IPS-20b (cell line): Measurements from ENCODE around the gene SASH1.

Experiments
- H3K27ac ChIP-seq: one replicate; pipeline ENCODE4 v1.5.1; 2013; ENCODE audit warnings: low read length
- H3K27me3 ChIP-seq: 2 replicates; pipeline ENCODE4 v1.6.1; 2013; ENCODE audit warnings: mild to moderate bottlenecking, low read length, inconsistent platforms; ENCODE audit not compliant: insufficient read depth
- H3K36me3 ChIP-seq: 2 replicates; pipeline ENCODE4 v1.6.1; 2013; ENCODE audit warnings: low read depth, mild to moderate bottlenecking, inconsistent platforms, low read length, moderate library complexity; ENCODE audit not compliant: insufficient read depth
- H3K4me1 ChIP-seq: 2 replicates; pipeline ENCODE4 v1.6.1; 2013; ENCODE audit warnings: mild to moderate bottlenecking, control low read depth, inconsistent platforms, low read length, moderate library complexity; ENCODE audit not compliant: insufficient read depth
- H3K4me3 ChIP-seq: 2 replicates; pipeline ENCODE4 v1.5.1; 2013; ENCODE audit warnings: mild to moderate bottlenecking, low read length, inconsistent platforms
- H3K9ac ChIP-seq: 2 replicates; pipeline ENCODE4 v1.6.1; 2013; ENCODE audit warnings: low read depth, mild to moderate bottlenecking, inconsistent platforms, low read length, moderate library complexity
- H3K9me3 ChIP-seq: 2 replicates; pipeline ENCODE4 v1.6.1; 2013; ENCODE audit warnings: mild to moderate bottlenecking, low read depth, low read length, inconsistent platforms; ENCODE audit not compliant: insufficient read depth

SASH1 gene

DNA sequence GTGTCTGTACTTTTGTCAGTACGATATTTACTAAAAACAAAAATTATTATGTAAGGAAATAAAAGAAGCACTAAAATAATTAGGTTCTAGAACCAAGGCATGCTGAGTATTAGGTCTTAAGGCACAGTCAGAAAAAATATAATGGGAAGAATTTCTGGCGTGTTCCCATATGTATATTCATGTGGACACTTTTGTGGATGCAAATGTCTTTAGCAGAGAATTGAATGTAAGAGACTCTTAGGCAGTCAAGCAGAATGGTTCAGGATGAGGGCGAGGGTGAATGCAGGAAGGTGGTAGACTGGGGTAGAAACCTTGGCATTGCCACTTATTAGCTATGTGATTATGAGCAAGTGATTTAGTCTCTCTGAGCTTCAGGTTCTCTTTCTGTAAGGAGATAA lies 71.5 kb downstream of the SASH1 start:
- Histone ChIP-seq H3K27me3 (no peaks in the 10 kb centered on the region), H3K9me3 (no peaks in the 10 kb centered on the region), H3K4me3 (no peak overlapping the region), H3K36me3 (no peaks in the 10 kb centered on the region), H3K4me1 (peaks cover 13% of the 10 kb centered on the region), H3K9ac (no peak overlapping the region), H3K27ac (no peak overlapping the region)

DNA sequence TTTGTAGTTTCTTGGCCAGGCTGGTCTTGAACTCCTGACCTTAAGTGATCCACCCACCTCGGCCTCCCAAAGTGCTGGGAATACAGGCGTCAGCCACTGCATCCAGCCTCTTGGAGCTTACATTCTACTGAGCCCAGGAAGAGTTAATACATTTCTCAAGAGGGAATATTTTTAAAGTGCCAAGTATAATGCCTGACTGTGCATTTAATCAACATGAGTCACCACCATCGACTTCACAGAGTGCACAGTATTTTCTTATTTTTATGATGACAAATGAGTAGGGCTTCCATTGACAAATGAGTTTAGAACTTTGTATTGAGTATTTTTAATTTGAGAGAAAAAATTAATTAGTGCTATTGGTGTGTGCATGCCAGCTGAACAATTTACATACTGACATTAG lies 72.2 kb downstream of the SASH1 start:
- Histone ChIP-seq H3K4me3 (no peak overlapping the region), H3K27ac (no peak overlapping the region), H3K27me3 (no peaks in the 10 kb centered on the region)

DNA sequence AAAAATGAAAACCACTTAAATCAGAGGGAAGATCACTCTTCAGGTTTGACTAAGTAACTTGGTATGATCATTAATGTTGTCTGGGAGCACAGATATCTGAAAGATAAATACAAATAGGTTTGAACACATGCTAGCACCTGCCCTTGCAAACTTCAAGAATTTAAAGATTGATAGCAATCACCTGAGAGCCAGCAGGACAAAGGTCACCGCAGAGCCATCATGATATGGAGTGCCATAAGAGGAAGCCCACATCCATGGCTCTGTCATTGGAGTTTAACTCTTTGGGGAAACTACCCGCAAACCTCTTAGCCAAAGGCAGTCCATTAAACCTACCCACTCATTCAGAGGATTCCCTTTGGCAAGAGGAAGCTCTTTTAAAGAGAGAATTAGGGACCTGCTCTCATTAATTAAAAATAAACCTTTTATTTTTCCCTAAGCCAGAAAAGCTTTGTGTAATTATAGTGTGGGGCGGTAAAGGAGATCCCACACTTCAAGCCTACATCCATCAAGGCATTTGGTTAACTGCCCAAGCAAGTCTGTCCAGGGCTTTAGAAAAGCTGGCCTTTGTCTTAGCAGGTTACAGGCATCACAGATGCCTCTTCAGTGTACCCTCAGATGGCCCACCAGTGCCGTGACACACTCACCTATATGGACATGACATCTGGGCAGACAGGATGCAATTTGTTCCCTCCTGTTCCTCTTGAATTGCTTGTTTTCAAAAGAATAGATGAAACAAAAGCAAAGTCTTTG lies 73.0 kb downstream of the SASH1 start:
- Histone ChIP-seq H3K36me3 (no peaks in the 10 kb centered on the region), H3K9me3 (no peaks in the 10 kb centered on the region), H3K4me3 (no peak overlapping the region), H3K27me3 (no peaks in the 10 kb centered on the region), H3K9ac (no peak overlapping the region), H3K27ac (no peak overlapping the region), H3K4me1 (peaks cover 13% of the 10 kb centered on the region)

More for the DNA sequence above, 72.2 kb downstream of the SASH1 start:
- peaks cover 13% of the 10 kb centered on the region for H3K4me1 ChIP-seq
- no peaks in the 10 kb centered on the region for H3K36me3 ChIP-seq
- H3K9me3 ChIP-seq, result no peaks in the 10 kb centered on the region
- no peak overlapping the region for H3K9ac ChIP-seq

DNA sequence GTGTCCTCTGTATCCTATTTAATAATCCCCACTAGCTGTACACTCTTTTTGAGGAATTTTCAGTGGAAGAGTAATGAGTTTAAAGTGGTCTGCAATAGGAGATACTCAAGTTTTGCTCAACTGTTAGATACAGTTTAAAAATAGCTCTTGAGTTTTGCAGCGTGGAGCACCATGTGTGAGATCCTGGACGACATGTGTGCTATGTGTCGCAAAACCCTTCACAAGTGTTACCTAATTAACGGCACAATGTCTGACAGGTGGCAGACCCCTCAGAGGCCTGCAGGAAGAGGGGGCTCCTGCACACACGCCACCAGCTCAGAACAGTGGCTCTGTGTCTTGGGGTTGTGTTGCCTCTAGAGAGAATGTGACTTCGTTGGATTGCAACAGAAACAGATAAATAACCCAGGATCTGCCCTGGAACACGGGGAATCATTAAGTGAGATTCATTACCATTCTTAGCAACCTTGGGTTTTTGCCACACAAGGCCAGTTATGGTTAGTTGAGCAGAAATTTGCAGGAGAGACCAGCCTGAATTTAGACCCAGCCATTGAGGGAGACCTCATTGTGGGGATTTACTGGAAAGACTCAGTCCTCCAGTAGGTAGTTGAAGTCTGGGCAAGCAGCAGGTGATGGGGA lies 73.8 kb downstream of the SASH1 start:
- Histone ChIP-seq H3K36me3 (no peaks in the 10 kb centered on the region), H3K27me3 (no peaks in the 10 kb centered on the region), H3K27ac (no peak overlapping the region), H3K4me1 (peaks cover 13% of the 10 kb centered on the region), H3K9me3 (no peaks in the 10 kb centered on the region), H3K9ac (no peak overlapping the region), H3K4me3 (no peak overlapping the region)

DNA sequence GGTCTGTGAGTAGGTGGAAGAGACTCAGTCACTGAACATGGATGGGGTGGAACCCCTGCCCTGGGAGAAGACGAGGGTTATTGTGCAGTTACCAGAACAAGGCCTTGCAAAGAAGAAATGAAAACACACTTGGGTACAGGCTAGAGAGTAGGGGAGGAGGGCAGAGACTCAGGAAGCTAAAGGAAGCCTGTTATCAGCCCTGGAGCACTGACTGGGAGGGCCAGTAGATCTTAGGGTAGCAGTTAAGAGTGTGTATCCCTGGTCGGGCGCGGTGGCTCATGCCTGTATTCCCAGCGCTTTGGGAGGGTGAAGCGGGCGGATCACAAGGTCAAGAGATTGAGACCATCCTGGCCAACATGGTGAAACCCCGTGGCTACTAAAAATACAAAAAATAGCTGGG lies 74.4 kb downstream of the SASH1 start:
- Histone ChIP-seq H3K36me3 (no peaks in the 10 kb centered on the region), H3K4me1 (peaks cover 13% of the 10 kb centered on the region), H3K4me3 (no peak overlapping the region), H3K27me3 (no peaks in the 10 kb centered on the region), H3K27ac (no peak overlapping the region), H3K9me3 (no peaks in the 10 kb centered on the region), H3K9ac (no peak overlapping the region)

DNA sequence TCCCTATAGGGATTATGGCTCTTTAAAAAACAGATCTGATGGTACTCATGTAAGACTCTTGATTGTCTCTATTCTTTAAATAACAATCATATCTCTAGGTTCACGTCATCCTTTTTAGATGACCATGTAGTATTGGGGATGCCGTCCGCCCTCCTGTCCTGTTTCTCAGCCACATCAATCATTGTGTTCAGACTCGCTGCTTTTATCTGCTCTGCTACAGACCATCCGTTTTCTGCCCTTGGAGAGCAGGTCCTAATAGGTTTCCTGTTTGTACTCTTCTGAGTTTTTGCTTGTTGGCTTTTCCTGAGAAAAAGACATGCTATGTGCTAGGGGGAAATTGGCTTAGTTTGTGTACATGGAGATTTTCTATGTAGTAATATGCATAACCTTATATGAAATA lies 76.8 kb downstream of the SASH1 start:
- Histone ChIP-seq H3K4me3 (no peak overlapping the region), H3K27me3 (no peaks in the 10 kb centered on the region), H3K9me3 (no peaks in the 10 kb centered on the region), H3K27ac (no peak overlapping the region), H3K36me3 (no peaks in the 10 kb centered on the region), H3K9ac (no peak overlapping the region), H3K4me1 (no peaks in the 10 kb centered on the region)

DNA sequence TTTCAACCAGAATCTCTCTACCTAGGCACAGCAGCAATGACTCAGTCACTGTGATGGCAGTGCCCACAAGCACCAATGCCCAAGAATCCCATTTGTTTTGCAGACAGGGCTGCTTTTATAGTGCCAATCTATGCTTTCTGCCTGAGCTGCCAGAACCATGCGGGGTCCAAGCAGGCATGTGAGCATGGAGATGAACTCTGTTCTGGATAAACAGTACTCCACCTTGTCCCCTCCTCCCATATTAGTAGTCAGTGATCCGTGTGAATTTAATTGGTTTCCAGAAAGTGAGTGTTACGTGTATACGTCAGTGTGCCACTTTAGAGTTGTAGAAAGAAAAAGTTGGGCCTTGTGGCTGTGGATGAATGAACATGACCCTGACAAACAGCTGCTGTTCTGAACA lies 79.4 kb downstream of the SASH1 start:
- Histone ChIP-seq H3K36me3 (no peaks in the 10 kb centered on the region), H3K9me3 (no peaks in the 10 kb centered on the region), H3K9ac (no peak overlapping the region), H3K4me1 (no peaks in the 10 kb centered on the region), H3K27me3 (no peaks in the 10 kb centered on the region), H3K27ac (no peak overlapping the region), H3K4me3 (no peak overlapping the region)

DNA sequence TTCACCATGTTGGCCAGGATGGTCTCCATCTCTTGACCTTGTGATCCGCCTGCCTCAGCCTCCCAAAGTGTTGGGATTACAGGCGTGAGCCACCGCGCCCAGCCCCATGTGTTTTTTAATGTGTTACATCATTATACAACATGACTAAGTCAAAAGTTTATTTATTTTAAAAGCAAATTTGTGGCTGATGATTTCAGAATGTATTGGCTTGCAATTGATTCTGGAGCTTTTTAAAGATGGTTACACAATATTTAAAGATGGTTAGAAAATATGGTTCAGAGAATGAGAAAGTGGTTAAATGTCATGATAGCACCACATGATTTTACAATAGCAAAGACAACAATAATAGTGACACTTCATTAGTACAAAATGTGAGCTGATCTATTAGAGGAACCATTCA lies 80.5 kb downstream of the SASH1 start:
- no peak overlapping the region for H3K4me3 ChIP-seq
- no peaks in the 10 kb centered on the region for H3K36me3 ChIP-seq

DNA sequence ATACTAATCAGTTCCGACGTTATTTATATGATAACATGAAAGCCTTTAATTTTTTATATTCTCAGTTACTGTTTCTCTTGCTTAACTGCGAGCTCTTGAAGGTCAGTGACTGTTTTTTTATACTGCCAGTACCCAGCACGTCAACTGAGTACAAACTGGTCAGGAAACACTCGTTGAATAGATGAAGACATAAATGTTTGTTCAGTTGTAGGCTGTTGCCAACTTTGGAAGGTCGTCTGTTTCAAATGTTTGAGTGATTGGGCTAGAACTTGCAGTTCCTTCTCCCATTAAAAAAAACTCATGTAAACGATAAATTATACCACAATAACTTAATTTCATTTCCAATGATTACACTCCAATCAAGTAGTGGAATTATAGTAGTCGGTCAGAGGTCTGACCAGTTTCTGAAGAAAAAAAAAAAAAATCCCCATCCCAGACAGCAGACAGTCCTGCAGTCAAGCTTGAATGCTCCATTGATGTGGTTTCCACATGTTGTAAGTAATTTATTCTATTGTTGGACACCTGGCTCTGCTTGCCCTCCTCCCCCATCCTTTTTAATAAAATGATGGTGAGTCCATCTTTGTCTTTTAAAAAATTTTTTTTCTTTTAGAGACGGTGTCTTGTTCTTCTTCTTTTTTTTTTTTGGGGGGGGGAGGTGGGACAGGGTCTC lies 81.1 kb downstream of the SASH1 start:
- Histone ChIP-seq H3K36me3 (no peaks in the 10 kb centered on the region), H3K9ac (no peak overlapping the region), H3K9me3 (no peaks in the 10 kb centered on the region)

More for the DNA sequence above, 80.5 kb downstream of the SASH1 start:
- Histone ChIP-seq H3K9me3 (no peaks in the 10 kb centered on the region), H3K9ac (no peak overlapping the region), H3K27ac (no peak overlapping the region), H3K4me1 (no peaks in the 10 kb centered on the region), H3K27me3 (no peaks in the 10 kb centered on the region)

DNA sequence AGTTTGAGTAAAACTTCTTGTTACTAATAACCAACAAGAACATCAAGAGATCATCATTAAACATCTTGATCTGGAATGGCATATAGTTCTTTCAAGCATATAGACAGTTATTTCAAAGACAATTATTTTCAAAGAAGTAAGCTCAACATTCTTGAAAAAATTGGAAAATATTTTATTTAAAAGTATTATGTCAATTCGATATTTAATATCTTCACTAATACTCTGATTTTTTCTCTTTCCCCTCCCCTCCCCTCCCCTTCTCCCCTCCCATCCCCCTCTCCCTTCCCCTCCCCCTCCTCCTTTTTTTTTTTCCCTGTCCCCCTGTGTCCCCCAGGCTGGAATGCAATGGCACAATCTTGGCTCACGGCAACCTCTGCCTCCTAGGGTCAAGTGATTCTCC lies 82.8 kb downstream of the SASH1 start:
- H3K9ac ChIP-seq, result no peak overlapping the region
- H3K36me3 ChIP-seq, result no peaks in the 10 kb centered on the region
- no peaks in the 10 kb centered on the region for H3K4me1 ChIP-seq
- no peaks in the 10 kb centered on the region for H3K9me3 ChIP-seq
- no peak overlapping the region for H3K27ac ChIP-seq
- no peaks in the 10 kb centered on the region for H3K27me3 ChIP-seq
- no peak overlapping the region for H3K4me3 ChIP-seq

More for the DNA sequence above, 81.1 kb downstream of the SASH1 start:
- H3K27me3 ChIP-seq, result no peaks in the 10 kb centered on the region
- no peak overlapping the region for H3K4me3 ChIP-seq
- H3K4me1 ChIP-seq, result no peaks in the 10 kb centered on the region
- no peak overlapping the region for H3K27ac ChIP-seq

DNA sequence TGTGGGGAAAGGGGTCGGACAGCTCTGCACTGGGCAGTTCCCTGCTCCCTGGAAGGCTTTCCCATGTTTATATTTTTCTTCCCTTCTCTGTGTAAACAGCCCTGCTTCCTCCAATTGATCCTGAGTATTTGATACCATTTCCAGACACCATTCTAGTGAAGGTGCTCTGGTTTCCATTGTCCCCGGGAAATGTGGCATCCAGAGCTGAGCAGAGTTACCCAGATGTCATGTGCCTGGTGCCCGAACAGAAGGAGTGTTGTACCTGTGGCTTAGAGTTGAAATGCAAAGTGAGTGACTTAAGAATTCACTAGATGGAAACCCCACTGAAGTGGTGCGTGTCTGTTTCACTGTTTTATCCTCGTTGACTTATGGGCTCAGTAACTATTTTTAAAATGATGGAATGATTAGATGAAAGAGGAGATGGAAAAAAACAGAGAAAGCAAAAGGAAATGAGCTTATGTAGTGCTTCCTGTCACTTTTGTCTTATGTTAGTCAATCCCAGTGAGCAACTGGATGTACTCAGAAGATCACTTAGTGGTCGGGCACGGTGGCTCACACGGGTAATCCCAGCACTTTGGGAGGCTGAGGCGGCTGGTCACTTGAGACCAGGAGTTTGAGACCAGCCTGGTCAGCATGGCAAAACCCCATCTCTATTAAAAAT lies 83.8 kb downstream of the SASH1 start:
- no peak overlapping the region for H3K9ac ChIP-seq
- no peak overlapping the region for H3K27ac ChIP-seq
- H3K9me3 ChIP-seq, result no peaks in the 10 kb centered on the region
- no peaks in the 10 kb centered on the region for H3K36me3 ChIP-seq
- no peaks in the 10 kb centered on the region for H3K27me3 ChIP-seq
- no peaks in the 10 kb centered on the region for H3K4me1 ChIP-seq
- H3K4me3 ChIP-seq, result no peak overlapping the region
